Measurements from ENCODE around the gene TESK1.

- no peak for TF ChIP-seq CTCF (IDR thresholded peaks at IDR 0.05)
- TF ChIP-seq POLR2A (IDR thresholded peaks at IDR 0.05): no peak
- no peak for TF ChIP-seq POLR2AphosphoS5 (IDR thresholded peaks at IDR 0.05)
- TF ChIP-seq EP300 (IDR thresholded peaks at IDR 0.05): no peak
Observed at GRCh38 chr9:35558185-35558584, 46.9 kb upstream of the TESK1 start.

Data from sigmoid colon (tissue), 4 donors.